SK-N-MC (cell line): ENCODE data around the gene SDK1.

ENCODE experiments used
- DNase-seq: peaks from one replicate; pipeline ENCODE4 v3.0.0-alpha.2; 2011; ENCODE audit warnings: low read depth, low spot score
- H3K27ac ChIP-seq: fragments of 200-600 bp; sonication (generic); 2 replicates; pipeline ENCODE4 v1.5.1; 2016; ENCODE audit warnings: mixed run types
- H3K36me3 ChIP-seq: fragments of 200-600 bp; sonication (generic); 2 replicates; pipeline ENCODE4 v1.6.1; 2017; ENCODE audit warnings: antibody characterized with exemption, low read length, mixed read lengths; ENCODE audit not compliant: insufficient read depth
- H3K4me3 ChIP-seq: fragments of 200-600 bp; sonication (generic); 2 replicates; pipeline ENCODE4 v1.5.1; 2016
- H3K9ac ChIP-seq: fragments of 200-600 bp; sonication (generic); 2 replicates; pipeline ENCODE4 v1.8.0; 2017; ENCODE audit warnings: mixed run types, mixed read lengths; ENCODE audit not compliant: insufficient read length
- H3K9me3 ChIP-seq: fragments of 200-600 bp; sonication (generic); 2 replicates; pipeline ENCODE4 v1.6.1; 2017; ENCODE audit warnings: low read depth, mild to moderate bottlenecking, antibody characterized with exemption, low read length, moderate library complexity, mixed read lengths
- EZH2 ChIP-seq: fragments of 200-600 bp; sonication (generic); IDR thresholded peaks from one replicate; pipeline ENCODE4 v1.6.1; 2017; ENCODE audit warnings: antibody characterized with exemption
- FOXP2 ChIP-seq: optimal IDR thresholded peaks from 2 replicates; pipeline ENCODE3; 2011; ENCODE audit warnings: mild to moderate bottlenecking, moderate library complexity; ENCODE audit not compliant: insufficient read depth; ENCODE audit errors: extremely low read length, control extremely low read depth
- POLR2AphosphoS5 ChIP-seq: IDR thresholded peaks from 2 replicates; pipeline ENCODE4 v1.6.1; 2012; ENCODE audit warnings: mild to moderate bottlenecking, low read depth, low read length, borderline replicate concordance

Gene SDK1

DNA sequence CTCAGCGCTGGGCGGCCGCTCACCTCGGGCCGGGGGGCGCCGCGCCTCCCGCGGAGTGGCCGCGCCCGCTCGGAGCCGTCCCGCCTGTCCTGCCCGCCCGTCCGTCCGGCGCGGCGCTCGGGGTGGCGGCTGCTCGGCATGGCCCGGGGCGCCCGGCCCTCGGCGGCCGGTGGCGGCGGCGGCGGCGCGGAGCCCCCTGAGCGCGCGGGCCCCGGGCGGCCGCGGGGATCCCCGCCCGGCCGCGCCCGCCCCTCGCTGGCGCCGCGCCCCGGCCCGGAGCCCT lies 338 bp downstream of the SDK1 start:
- peak overlapping the region; percentile 51 for H3K9ac ChIP-seq
- no peak overlapping the region for H3K27ac ChIP-seq
- peak overlapping the region; percentile 70; the same call in 1 of the 2 replicates for H3K4me3 ChIP-seq
- H3K9me3 ChIP-seq: no peaks in the 10 kb centered on the region
- H3K36me3 ChIP-seq: peaks cover 3% of the 10 kb centered on the region; the same call in 1 of the 2 replicates
- TF ChIP-seq FOXP2 (no peak), EZH2 (no peak), POLR2AphosphoS5 (no peak)
- DNase-seq: no peak

DNA sequence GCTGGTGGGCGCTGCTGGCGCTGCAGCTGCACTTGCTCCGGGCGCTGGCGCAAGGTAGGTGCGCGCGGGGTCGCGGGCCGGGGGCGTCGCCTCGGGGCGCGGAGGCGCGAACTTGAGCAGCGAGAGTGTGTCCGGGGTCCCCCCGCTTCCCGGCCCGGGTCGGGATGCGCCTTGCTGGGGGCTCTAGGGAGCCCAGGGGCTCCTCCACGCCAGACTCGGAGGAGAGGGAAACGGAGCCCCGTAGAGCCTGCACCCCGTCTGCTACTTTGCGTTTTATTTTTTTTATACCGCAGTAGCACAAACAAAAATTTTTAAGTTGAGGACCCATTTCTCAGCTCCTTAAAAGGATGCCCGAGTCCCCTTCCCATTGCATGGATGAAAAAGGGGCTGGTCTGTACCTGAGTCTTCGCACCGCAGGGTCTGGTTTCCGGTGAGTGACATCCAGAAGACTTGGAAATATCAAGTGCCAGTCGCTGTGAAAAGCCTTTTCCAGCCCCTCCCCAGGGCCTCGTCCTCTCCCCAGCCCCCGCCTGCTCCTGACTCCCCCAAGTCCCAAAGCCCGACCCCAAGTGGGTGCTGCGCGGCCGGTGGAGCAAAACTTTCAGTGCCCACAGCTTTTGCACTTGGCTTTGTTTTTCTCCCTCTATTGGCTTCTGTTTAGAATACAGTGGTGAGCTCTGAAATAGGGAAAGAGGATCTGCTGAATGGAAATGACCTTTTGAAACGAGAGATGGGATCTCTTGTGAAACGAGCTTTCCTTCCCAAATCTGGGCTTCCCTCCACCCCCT lies 973 bp downstream of the SDK1 start:
- DNase-seq: no peak
- TF ChIP-seq EZH2 (no peak), POLR2AphosphoS5 (no peak), FOXP2 (no peak)
- peak overlapping the region; percentile 85 for H3K4me3 ChIP-seq
- peak overlapping the region; percentile 55; the same call in 1 of the 2 replicates for H3K27ac ChIP-seq
- H3K9ac ChIP-seq: peak overlapping the region; percentile 79
- H3K36me3 ChIP-seq: peaks cover 3% of the 10 kb centered on the region; the same call in 1 of the 2 replicates
- H3K9me3 ChIP-seq: no peaks in the 10 kb centered on the region

DNA sequence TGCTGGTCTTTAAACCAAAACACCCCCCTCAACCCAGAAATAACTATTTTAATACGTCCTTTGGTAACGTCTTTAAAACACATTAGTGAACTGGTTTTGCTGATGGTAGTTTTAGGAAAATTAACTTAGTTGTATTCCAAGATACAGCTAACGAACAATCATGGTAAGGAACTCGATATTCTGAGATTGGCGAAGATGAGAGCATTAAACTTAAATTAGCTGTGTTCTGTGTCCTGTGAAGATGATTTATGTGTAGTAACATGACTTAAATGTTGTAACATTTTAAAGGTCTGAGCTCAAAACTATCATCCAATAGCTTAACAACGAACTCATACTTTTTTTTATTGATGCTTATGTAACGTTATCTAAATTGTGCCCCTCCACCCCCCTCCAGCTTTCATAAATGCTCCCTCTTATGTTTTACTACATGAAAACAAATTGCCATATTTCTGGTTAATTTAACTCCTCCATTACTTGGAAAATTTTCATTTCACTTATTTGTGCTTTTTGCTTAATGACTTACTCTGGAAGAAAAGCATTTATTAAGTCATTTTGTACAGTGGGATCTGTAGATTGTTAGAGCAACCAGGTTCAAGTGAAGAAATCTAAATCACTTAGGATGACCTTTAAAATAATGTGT lies 1.7 kb downstream of the SDK1 start:
- Histone ChIP-seq H3K36me3 (peaks cover 3% of the 10 kb centered on the region; the same call in 1 of the 2 replicates), H3K9ac (peak overlapping the region; percentile 79), H3K4me3 (peak overlapping the region; percentile 85), H3K9me3 (no peaks in the 10 kb centered on the region), H3K27ac (peak overlapping the region; percentile 56)
- TF ChIP-seq POLR2AphosphoS5: no peak; the same call in 1 of the 2 replicates
- no peak for TF ChIP-seq EZH2
- no peak for TF ChIP-seq FOXP2
- no peak for DNase-seq

DNA sequence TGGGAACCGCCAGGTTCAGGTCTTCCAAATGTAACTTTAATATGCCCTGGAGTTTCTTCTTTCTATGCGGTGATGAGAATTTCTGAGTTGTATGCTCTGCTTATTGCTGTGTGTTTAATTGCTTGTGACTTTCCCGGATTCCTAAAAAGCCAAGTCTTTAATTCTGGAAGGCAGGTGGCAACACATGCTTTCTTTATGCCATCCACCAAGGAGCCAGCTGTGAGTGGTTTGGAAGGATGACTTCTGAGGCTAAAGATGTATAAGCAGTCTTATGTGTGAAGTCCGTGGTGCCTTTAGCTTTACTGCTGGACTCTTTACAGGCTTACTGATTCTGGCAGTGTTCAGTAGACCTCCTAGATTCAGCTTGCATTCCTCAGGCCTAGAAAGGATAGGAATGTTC lies 3.1 kb downstream of the SDK1 start:
- Histone ChIP-seq H3K4me3 (peak overlapping the region; percentile 85), H3K9ac (no peak overlapping the region), H3K9me3 (no peaks in the 10 kb centered on the region), H3K36me3 (peaks cover 3% of the 10 kb centered on the region; the same call in 1 of the 2 replicates), H3K27ac (no peak overlapping the region)
- TF ChIP-seq EZH2 (no peak), FOXP2 (no peak), POLR2AphosphoS5 (no peak)
- DNase-seq: no peak

DNA sequence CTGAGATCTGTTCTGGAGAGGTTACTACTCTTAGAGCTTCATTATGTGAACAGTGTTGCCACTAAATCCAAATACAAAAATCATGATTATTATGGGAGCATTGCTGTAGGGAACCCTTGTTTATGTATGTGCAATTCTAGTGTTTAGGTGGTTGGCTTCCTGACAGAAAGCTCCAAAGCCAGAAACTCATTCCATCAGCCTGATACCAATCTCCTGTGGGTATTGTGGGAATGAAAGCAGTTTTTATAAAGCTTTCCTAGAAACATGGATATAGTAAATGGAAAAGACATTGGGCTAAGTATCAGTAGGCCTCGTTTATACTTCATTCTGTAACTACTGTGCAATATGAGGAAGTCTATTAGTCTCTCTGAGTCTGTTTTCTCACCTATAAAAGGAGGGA lies 6.4 kb downstream of the SDK1 start:
- Histone ChIP-seq H3K9ac (no peak overlapping the region), H3K27ac (0 out of 2 replicates have a peak overlapping the region, but pooled peaks have one; percentile 9), H3K4me3 (no peak overlapping the region), H3K36me3 (peaks cover 3% of the 10 kb centered on the region; the same call in 1 of the 2 replicates), H3K9me3 (no peaks in the 10 kb centered on the region)
- no peak for DNase-seq
- TF ChIP-seq POLR2AphosphoS5: no peak
- no peak for TF ChIP-seq EZH2
- TF ChIP-seq FOXP2: no peak

DNA sequence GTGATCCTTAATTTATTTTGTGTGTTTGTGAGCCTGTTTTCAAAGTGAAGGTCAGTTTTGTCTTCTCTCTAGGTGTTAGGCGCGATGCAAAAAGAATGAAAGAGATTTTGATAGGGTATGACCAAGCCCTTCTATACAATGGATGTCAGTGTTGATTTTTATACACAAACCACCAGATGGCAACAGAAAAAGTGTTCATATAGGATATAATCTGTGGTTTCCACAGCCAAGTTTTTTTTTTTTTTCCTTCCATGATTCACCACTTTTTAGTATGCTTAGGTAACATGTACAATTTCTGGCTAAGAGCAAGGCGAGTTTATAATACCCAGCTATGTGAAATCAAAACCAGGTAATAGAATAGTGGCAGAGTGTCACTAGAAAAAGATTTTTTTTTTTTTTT lies 8.1 kb downstream of the SDK1 start:
- Histone ChIP-seq H3K9ac (no peak overlapping the region), H3K9me3 (no peaks in the 10 kb centered on the region), H3K36me3 (peaks cover 3% of the 10 kb centered on the region; the same call in 1 of the 2 replicates), H3K4me3 (peak overlapping the region; percentile 25; the same call in 1 of the 2 replicates), H3K27ac (no peak overlapping the region)
- TF ChIP-seq EZH2 (no peak), FOXP2 (no peak), POLR2AphosphoS5 (no peak)
- DNase-seq: no peak

DNA sequence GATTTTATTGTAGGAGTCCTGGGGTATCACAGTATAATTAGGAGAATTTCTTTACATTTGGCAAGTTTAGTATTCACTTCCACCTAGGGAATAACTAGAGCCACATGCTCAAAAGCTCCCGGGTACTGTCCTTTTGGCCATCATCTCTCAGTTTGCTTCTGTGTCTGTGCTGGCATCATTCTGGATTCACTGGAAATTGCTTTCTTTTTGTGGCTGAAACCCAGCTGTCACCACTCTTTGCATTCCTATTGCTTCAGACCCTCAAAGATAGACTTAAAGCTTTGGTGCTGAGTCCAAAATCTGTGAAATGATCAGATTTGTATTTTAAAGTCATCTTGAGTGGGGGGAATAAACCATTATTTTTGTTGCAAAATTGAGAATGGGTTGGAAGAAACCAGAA lies 8.9 kb downstream of the SDK1 start:
- Histone ChIP-seq H3K27ac (no peak overlapping the region), H3K9me3 (no peaks in the 10 kb centered on the region), H3K36me3 (peaks cover under 1% of the 10 kb centered on the region; the same call in 1 of the 2 replicates), H3K9ac (no peak overlapping the region), H3K4me3 (no peak overlapping the region)
- DNase-seq: no peak
- TF ChIP-seq EZH2 (no peak), POLR2AphosphoS5 (no peak), FOXP2 (no peak)

DNA sequence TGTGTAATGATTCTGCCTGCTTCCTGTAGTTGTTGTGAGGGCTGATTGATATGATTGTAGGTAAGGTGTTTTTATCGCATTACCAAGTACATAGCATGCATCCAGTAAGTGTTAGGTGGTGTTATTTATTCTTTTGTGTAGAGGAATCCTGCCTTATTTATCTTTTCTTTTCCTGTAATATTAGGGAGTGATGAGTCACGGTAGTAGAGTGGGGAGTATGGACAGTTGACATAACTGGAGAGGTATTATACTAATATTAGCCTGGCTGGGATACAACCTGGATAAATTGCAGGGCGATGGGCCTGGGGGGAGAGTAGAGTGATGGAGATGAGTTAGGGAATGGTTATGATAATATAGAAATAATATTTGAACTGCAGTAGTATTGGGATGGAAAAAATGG lies 9.8 kb downstream of the SDK1 start:
- no peaks in the 10 kb centered on the region; the same call in 1 of the 2 replicates for H3K36me3 ChIP-seq
- H3K4me3 ChIP-seq: no peak overlapping the region
- no peak for DNase-seq
- no peaks in the 10 kb centered on the region for H3K9me3 ChIP-seq
- H3K9ac ChIP-seq: no peak overlapping the region
- no peak for TF ChIP-seq FOXP2
- TF ChIP-seq EZH2: no peak
- TF ChIP-seq POLR2AphosphoS5: no peak
- H3K27ac ChIP-seq: no peak overlapping the region

DNA sequence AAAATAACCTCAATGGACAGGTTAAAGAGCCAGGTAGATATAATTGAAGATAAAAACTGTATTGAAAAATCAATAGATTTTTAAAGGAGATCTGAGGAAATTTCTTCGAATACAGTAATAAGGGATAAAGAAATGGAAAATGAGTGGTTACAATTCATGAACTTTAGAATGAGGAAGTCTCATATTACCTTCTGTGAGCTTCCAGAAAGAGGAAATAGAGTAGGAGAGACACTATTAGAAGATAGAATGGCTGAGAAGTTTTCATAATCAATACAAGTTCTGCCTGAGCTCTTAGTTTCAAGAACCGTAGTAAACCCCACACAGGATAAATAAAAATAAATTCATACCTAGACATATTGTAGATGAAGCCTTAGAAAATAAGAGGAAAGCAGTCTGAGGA lies 11.5 kb downstream of the SDK1 start:
- no peak for TF ChIP-seq EZH2
- TF ChIP-seq FOXP2: no peak
- no peak for TF ChIP-seq POLR2AphosphoS5
- no peak for DNase-seq
- Histone ChIP-seq H3K36me3 (no peaks in the 10 kb centered on the region), H3K9ac (no peak overlapping the region), H3K9me3 (no peaks in the 10 kb centered on the region), H3K27ac (no peak overlapping the region), H3K4me3 (no peak overlapping the region)
